NCI-H82 (cell line): ENCODE measurements around the gene KDM4C.
"Not testable (repeated sequence)": the region's sequence is repeated elsewhere in the genome, so short reads cannot be mapped to it uniquely, and the experiment has no call there.

Source experiments
- DNase-seq: peaks from one replicate; lab custom pipeline; 2025; lab: John Stamatoyannopoulos, UW

Gene KDM4C

GRCh38 chr9:7171396-7172153 lies 413.8 kb downstream of the KDM4C start:
- DNase-seq = no peak

DNA sequence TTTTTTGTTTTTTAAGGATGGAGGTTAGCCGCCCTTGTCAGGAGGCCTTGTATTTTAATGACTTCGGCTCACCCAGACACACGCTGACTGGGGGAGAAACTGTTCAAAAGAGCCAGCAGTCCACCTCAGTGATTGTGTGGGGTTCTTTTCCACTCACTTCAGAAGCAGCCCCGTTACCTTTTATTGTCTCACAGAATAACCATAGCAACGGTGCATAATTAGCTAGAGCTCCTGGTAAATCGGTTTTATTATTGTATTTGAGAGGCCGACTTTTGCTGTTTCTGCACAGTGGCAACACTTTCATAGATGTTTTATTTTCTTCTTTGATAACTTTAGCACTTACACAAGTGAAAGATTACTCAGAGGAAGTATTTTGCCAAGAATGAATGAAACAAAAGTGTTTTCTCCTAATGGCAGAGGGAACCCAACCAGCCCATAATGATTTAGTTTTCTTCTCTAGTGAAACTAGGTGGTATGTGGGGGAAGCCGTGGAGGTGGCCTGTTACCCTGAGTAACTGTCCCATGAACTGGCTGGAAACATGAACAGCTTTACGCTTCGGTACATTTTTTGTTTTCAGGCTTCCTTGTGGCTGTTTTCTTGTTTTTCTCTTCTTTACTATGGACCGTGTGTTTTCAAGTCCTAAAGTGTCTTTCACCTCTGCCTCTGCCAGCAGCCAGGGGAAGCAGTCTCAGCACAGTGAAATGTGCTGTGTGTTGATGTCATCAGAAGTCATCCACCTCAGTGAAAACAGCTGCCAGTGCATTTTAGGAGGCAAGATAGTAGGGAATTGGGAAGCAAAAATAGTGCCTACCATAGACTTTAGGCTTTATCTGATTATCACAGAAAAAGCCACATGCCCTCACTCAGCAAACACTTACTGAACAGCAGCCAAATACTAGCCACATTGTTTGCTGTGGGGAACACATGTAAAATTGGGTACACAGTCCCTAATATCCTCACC lies 414.7 kb downstream of the KDM4C start:
- no peak for DNase-seq

DNA sequence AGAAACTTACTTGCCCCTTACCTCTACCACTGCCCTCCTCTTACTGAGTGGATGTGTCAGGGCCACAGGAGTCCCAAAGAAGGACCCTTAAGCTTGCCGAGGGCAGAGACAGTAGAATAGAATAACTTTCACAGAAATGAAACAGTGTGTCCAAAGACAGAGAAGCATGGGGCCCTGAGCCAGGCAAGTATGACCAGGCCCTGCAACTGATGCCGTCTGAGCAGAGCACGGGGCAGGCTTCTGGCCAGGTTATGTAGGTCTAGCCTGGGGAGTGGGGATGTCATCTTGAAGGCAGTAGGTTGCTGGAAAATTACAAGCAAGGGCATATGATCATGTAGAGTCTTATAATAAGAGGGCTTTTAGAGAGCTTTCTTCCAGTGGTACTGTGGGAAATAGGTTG lies 415.4 kb downstream of the KDM4C start:
- no peak for DNase-seq

DNA sequence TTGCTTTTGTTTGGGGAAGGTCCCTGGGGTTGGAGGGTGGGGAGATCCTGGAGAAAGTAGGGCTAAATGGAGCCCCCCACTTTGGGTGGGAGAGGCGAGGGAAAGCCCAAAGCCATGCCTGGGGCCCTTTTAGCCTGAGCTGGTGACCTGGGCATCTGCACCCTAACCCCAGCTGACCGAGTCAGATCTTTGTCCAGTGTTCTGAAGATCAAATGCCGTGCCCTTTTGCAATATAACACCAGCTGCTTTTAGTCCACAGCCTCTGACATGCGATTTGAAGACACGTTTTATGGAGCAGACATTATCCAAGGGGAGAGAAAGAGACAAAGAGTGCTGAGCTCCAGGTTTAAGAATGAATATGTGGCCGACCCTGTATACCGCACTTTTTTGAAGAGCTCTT lies 416.5 kb downstream of the KDM4C start:
- DNase-seq = no peak

DNA sequence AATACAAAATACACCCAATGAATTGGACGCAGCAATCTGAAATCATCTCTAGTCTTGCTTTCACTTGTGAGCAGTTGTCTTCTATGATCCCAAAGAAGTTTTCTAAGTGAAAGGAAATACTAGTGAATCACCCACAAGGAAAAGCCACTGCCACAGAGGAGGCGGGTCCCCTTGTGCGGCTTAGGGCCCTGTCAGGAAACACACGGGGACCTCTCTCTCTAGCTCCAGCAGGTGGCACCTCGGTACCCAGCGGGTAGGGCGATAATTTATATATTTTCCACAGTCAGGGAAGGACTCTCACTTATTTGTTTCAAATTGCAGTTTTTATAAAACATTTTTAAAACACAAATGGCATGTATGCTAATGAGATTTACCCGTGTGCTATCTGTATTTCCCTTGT lies 417.1 kb downstream of the KDM4C start:
- DNase-seq = no peak

DNA sequence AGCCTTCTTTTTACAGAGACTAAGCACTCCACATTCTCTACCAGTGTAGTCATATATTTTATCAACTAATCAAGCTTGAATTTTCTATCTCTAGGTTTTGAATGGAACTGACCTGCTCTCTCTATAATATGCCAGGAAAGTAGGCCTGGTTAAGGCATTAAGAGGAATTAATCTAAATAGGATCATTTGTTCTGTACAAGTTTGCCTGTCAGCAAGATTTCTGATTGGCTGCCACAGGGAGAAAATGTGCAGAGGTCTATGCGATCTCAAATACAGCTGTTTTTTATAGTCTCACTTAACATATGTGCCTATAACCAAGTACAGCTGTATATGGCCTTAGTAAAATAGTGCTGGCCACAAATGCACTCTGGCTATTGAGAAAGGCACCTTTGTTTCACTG lies 418.8 kb downstream of the KDM4C start:
- DNase-seq = peak; percentile 28

GRCh38 chr9:7177383-7177782 lies 419.6 kb downstream of the KDM4C start:
- no peak for DNase-seq

GRCh38 chr9:7178729-7179128 lies 421.0 kb downstream of the KDM4C start:
- no peak for DNase-seq

DNA sequence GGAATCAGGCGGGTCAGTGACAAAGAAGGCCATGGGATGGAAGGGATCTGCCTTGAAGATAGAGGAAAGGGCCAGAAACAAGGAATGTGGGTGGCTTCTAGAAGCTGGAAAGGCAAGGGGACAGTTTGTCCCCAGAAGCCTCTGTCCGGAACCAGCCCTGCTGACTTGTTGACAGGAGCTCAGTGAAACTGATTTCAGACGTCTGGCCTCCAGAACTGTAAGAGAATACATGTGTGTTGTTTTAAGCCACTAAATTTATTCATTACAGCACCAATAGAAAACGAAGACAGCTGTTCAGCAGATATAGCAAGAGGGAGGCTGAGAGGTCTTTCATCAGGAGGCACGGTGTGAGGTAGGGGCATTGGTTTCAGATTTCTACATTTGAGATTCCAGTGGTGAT lies 422.5 kb downstream of the KDM4C start:
- DNase-seq = no peak

DNA sequence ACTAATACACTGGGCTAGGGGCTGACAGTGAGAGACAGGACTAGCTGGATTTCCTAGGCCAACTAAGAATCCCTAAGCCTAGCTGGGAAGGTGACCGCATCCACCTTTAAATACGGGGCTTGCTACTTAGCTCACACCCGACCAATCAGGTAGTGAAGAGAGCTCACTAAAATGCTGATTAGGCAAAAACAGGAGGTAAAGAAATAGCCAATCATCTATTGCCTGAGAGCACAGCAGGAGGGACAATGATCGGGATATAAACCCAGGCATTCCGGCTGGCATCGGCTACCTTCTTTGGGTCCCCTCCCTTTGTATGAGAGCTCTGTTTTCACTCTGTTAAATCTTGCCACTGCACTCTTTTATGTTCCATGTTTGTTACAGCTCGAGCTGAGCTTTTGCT lies 425.4 kb downstream of the KDM4C start:
- not testable (repeated sequence) for DNase-seq

DNA sequence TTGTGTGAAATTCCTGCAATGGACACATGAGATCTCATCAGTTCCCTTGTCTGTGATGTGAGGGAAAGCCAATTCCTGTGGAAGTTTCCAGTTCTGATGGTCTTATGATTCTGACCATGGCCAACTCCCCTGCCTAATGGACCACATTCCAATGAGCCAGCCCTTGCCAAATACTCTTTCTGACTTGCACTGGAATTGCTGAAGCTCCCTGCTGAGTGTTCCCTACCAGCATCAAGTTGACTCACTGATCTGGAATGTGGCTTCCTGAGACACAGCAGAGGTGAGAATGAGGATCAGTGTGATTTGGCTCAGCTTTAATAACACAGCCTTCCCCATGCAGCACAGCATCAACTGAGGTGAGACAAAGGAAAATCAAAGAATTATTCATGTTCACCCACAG lies 427.8 kb downstream of the KDM4C start:
- no peak for DNase-seq

- peak; percentile 50 for DNase-seq
Observed at GRCh38 chr9:7186175-7186574, 428.4 kb downstream of the KDM4C start.

DNA sequence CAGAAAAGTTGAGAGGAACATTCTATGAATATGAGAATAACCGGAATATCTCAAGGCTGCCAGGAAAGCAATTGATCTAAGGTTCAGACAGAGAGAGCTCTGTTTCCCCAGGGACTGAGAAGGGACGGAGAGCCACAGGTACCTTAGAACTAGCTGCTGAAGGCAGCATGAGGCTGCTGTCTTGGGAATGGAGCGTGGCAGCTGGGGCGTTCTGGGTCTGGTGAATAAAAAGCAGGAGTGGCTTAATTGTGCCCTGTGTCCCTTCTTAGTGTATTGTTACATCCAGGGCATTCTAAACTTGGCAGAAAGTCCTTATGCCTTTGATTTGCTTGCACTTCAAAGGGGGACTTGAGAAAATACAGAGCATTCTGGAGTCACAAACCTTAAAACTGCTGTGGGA lies 434.5 kb downstream of the KDM4C start:
- DNase-seq = no peak

DNA sequence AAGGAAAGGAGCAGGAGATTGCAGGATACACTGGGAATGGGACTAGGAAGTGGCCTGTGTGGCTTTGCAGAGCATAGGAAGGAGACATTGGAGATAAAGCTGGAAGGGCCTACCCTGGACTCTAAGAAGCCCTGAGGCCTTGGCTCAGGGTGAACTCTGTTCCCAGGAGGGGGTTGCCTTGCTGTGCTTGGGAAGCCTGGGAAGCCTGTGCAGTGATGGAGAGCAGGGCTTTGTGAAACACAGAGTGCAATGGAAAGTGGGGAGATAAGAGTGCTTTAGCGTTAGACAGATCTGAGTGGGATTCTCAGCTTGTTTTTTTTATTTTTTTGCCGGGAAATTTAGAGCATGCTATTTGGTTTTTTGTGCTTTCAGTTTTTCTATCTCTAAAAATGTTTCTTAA lies 437.8 kb downstream of the KDM4C start:
- no peak for DNase-seq

DNA sequence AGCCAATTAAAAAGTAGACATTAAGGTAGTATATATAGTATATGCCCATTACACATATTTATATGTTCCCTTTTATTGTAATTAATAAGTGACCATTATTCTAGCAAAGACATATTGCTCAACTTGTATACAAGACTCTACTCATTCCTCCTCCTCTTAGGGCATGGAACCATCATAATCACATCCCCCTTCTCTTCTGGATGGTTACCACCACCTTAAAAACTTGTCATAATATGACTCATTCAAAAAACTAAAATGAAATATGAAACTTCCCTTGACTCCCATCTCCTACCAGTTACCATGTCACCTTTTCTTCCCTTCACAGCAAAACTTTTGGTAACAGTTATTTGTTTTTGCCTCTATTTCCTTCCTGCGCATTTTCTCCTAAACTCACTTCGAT lies 438.7 kb downstream of the KDM4C start:
- no peak for DNase-seq

- no peak for DNase-seq
Observed at GRCh38 chr9:7201196-7201595, 443.4 kb downstream of the KDM4C start.

GRCh38 chr9:7205806-7206205 lies 448.0 kb downstream of the KDM4C start:
- no peak for DNase-seq

GRCh38 chr9:7206221-7206758 lies 448.5 kb downstream of the KDM4C start:
- DNase-seq = no peak

DNA sequence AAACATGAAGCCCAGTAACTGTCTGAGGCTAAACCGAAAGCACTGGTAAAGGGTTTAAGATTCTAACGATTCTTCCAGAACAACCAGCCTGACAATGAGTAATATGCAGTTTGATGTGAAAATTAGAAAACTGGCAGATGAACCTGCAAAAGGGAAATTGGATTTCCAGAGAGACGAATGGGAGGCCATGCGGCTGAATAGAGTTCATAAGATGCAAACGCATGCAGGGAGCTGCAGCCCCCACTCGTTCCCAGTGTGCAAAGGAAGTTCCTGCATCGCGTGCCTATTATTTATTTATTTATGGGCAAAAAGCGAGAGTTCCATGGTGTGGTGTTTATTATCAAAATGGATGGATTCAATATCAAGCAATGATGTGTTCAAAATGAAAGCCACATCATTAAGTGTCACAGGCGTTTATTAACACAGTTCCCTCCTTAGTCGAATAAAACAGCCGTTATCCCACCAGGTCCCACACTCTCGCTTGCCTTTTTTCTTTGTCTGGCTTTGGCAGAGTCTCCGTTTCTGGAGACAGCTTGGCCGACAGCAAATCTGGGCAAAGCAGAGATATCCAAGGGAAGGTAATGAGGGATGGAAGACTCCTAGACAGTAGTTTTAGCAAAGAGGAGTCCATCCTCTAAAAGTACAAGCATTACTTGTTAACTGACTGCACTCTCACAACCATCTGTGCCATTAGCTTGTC lies 451.4 kb downstream of the KDM4C start:
- DNase-seq = no peak

DNA sequence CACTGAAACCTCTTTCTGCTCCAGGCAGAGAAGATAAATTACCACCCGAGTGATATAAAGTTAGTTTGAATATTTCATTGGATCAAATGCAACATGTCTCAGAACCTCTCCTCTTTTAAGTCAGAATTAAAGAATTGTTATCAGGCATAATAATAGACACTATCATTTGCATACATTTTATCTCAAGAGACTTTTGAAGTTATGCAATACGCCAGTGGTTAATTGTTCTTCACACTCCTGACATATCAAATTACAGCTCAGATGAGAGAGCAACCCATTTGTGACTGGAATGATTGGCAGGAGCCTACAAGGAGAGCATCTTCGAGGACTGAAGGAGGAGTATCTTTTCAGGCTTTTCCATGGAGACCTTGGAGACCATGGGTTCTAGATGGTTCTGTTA lies 452.2 kb downstream of the KDM4C start:
- no peak for DNase-seq

DNA sequence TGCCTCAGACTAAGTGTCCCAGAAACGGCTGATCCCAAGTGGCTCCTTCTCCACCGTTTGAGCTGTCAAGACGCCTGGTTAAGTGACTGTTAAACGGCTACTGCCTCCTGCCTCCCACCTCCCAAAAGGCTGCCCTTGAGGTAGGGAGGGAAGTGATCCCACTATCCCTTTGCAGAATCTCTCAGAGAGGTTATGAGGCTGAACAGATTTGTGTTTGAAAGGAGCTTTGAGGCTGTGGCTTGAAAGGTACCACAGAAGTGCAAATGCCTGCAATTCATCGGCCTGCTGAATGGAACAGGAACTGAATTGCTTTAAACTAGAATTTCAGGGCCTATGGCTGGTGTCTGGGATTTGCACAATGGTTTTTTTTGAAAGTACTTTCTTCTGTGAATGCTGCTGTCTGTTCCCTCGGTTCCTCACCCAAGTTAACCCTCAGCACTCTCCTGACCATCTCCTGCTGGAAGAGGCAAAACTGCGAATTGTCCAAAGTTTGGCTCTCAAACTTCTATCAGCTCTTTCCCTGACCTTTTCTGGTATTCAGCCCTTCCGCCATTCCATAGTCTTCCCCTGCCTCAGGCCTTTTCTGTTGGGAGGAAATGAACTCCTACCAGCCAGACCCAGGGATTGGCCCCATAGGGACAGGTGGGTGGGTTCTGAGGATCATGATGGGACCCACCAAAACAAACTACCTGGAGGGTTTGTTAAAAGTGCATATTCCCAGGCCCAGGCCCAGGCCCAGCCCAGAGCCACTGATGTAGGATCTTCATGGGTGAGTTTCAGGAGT lies 453.3 kb downstream of the KDM4C start:
- no peak for DNase-seq

DNA sequence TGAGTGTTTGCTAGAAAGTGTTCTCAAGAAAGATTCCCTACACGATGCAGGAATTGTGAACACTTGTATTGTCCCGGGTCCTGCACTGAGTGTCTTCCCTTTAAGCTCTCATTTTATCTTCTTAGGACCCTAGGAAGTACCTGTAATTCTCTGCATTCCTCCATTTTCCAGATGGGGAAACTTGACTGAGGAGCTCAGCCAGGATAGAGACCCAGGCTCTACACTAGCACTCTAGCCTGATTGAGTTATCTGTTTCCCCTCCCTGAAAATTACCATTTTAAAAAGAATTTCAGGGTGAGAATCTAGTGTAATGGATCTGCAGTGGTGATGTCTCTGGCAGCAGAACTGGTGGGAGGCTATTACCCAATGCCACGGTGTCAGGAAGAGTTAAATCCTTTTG lies 453.9 kb downstream of the KDM4C start:
- no peak for DNase-seq
